Activated gamma-delta T cell treated with anti-CD3 and anti-CD28 coated beads, Interleukin-2, amount 50 U/mL, for 16 hours (primary cell): ENCODE measurements around the gene PPP2R5B.
A peak's percentile ranks its signal among the peaks of the same experiment; 100 is the strongest.

Source experiments
- DNase-seq: peaks from one replicate; pipeline ENCODE4 v3.0.0-alpha.2; 2020; ENCODE audit warnings: low read depth

The PPP2R5B gene

GRCh38 chr11:64923944-64924909 is at the start of gene PPP2R5B:
TSS of gene PPP2R5B (plus strand) at chr11:64924689. CDS start at chr11:64925735, 1,046 bp downstream.
- DNase-seq = peak; percentile 86

DNA sequence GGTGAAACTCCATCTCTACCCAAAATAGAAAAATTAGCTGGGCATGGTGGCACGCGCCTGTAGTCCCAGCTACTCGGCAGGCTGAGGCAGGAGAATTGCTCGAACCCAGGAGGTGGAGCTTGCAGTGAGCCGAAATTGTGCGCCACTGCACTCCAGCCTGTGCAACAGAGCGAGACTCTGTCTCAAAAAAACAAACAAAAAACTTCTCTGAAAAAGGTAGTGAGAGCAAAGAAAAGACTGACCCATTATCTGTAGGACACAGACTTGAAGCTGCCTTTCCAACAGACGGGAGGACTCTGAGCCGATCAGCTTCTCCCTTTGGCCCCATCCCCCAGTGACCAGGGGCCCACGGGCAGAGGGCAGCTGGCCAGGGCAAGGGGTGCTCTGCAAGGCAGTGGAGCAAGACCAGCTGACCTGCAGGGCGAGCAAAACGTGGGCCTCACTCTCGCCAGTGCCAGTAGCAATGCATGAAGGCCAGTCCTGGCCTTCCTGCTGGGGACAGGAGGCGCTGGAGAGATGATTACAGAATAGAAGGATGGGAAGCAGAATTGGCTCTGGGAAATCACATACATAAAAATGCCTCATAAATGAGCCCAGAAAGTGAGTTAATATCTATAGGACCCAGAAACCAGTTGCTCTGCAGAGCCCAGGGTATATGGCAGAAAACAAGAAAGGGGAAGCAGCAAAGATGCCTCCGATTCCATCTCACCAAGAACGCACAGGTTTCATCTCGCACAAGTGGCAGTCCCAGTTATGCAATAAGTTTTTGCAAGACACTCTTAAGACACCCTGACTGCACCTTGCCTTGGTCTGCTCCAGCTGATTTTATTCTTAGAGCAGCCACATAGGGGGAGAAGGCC is 48.9 kb upstream of the PPP2R5B start:
- DNase-seq = no peak

DNA sequence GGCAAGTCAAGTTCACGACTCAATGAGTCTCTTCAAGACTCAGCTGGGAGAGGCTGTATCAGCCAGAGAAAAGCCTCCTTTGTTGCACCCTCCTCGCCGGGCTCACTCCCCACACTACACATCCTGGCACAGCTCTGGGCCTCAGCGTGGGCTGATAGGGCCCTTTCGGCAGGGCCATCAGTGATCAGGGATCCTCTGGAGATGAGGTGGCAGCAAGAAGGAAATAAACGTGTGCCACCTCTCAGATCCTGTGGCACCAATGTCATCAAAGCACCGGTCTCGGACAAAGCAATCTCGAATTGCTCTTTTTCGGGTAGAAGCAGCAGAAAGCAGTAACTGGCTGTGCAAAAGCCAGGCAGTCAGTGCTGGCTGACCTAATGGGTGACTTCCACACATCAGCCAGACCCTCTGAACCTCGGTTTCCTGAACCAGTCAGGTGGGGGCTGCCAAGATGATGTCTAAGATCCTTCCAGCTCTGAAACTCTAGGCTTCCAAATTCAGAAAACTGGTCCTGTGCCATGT is 48.2 kb upstream of the PPP2R5B start:
- DNase-seq = no peak

DNA sequence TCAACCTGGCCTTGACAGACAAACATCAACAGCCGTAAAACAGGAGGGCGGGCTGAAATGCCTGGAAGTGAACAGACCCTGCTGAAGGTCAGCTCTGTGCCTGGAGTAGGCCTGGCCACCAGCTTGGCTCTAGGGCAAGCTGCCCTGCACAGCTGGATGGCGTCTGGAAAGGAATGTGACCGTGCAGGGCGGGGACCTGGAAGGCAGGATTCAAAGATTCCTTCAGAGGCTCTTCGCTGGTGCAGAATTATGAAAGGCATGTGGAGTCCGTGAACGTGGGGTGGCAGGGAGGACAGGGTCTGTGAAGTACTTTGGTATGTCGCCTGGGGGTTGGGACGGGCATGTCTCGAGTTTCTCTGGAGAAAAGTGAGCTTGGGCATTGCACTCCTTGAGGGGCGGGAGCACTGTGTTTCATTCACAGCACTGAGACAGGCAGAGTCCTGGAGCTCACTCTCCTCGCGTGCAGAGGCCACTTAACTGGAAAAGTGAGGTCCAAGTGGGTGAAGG is 47.6 kb upstream of the PPP2R5B start:
- no peak for DNase-seq

- DNase-seq = no peak
These were observed 46.9 kb upstream of the PPP2R5B start for GRCh38 chr11:64877390-64878222.

DNA sequence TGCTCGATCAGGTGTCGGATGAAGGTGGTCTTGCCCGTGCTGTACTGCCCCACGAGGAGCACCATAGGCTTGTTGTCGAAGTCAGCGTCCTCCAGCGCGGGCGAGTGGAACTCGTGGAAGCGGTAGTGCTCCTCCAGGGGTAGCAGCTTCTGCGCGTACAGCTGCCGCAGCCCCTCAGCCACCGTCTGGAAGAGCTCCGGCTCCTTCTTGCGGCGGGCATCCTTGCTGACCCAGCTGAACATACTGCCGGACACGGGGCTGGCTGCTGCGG is 46.3 kb upstream of the PPP2R5B start:
- DNase-seq = no peak

- peak; percentile 100 for DNase-seq
These were observed 45.8 kb upstream of the PPP2R5B start, which contains the start of gene EHD1 for GRCh38 chr11:64878494-64879243. TSS of gene EHD1 (minus strand) at chr11:64878621. CDS start at chr11:64878464, 157 bp downstream.

DNA sequence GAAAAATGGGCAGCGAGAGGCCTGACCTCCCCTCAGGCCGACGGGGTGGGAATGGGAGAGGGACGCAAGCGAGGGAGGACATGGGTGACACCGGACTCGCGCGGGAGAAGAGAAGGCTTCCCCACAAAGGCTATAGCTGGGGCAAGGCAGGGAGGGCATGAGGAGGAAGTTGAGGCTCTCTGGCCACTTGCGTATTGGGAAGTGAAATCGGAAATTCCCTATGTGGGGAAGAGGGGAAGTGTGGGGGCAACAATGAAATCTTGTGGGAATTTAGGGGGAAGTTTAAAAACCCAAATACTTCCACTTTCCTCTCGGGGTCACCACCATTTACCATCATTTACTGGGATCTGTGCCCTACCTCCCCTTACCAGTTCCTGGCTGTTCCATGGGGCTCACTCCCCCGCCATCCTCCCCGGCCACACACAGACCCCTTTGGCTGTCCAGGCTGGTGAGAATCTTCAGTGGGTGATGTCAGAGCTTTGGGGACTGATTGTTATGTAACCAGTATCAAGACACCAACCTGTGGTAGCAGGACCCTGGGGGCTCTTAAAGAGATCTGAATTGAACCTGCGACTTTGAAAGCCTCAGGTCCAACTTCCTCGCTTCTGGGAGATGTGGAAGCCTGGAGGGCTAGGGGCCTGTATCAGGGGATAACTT is 45.1 kb upstream of the PPP2R5B start:
- no peak for DNase-seq

DNA sequence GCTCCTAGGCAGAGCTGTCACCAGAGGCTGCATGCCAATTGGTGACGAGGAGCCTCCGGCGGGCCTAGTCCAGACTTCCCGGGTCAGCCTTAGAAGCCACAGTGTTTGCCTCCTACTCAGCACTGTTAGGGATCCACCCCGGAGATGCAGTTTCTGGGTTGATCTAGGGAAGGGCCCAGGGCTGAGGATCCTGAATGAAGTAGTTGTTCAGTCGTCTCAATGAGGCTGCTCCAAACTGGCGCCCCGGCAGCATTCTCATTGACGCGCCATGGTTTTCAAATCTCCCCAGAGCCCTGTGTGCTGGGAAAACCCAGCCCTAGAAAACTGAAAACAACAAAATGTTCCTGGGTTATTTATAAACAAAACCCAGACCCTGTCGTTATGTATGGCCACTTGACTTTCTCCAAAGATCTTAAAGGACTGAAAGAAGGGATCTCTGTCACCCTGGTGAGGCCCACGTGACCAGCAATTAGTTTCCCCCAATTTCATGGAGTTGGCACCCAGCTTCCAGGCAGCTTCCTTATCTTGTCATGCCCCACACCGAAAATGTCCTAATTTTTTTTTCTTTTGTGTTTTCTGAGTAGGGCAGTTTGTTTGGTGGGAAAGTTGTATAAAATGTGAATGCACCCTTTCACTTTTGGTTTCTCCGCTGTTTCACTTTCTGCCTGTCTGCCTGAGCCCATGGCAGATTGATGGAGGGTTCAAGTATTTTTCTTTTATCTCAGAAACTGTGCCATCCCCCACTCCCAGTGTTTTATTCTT is 44.1 kb upstream of the PPP2R5B start:
- DNase-seq = no peak

DNA sequence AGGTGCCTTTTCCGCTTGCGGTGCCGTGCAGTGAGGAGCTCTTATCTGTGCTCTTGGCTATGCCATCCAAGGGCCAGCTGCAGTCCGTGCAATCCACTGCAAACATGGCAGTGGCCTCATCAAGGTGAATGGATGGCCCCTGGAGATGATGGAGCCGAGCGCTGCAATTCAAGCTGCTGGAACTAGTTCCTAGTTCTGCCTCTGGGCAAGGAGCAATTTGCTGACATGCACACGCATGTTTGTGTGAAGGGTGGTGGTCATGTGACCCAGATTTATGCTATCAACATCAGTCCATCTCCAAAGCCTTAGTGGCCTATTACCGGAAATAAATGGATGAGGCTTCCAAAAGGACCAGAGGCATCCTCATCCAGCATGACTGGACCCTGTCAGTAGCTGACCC is 43.0 kb upstream of the PPP2R5B start:
- no peak for DNase-seq

DNA sequence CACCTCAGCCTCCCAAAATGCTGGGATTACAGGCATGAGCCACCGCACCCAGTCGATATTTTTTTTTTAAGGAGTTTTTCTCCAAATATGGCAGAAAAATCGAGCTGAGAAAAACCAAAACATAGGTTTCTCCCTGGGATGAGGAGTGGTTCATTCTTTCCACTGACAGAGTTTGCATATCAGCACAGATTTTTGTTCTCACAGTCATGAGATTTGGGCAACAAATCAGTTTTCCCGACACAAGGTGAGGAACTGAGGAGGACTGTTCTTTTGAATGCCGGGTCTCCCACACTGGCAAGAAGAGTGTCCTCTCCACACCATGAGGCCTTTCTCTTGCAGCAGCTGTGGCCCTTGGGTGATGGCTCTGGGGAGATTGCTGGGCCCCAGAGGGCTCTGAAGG is 42.2 kb upstream of the PPP2R5B start:
- DNase-seq = no peak

DNA sequence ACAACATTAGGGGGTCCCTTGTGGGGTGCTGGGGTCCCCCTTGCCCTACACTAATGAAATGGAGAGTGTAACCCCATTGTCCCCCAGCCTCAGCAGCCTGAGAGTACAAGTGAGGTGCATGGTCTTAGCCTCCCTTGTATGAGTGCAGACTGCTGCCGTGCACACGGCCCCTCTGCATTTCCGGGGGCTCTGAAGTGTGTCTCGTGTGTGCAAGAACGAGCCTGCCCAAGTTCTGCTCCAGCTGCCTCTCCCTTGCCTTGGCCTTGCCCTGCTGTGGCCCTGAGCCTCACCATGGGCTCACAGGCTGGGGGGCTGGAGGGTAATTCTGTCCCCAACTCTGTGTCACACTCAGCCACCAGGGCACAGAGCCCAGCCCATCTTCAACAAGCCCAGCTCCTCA is 40.9 kb upstream of the PPP2R5B start:
- no peak for DNase-seq

DNA sequence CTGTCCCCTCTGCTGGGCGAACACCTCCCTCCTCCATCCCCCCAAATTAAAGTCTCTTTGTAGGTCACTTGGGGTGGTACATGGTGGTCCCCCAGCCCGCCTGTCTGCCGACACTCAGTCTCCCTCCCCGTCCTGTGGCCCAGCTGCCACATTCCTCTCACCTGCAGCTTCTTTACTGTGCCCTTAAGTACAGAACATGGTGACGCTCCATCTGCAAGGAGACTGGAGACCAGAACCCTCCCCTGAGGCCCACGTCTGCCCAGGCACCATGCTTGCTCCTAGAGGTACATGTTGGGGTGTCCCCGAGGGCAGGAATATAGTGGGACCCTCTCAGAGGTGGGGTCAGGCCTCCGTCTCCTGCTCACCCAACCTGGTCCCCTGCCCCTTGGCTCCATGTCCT is 40.5 kb upstream of the PPP2R5B start:
- DNase-seq = no peak

DNA sequence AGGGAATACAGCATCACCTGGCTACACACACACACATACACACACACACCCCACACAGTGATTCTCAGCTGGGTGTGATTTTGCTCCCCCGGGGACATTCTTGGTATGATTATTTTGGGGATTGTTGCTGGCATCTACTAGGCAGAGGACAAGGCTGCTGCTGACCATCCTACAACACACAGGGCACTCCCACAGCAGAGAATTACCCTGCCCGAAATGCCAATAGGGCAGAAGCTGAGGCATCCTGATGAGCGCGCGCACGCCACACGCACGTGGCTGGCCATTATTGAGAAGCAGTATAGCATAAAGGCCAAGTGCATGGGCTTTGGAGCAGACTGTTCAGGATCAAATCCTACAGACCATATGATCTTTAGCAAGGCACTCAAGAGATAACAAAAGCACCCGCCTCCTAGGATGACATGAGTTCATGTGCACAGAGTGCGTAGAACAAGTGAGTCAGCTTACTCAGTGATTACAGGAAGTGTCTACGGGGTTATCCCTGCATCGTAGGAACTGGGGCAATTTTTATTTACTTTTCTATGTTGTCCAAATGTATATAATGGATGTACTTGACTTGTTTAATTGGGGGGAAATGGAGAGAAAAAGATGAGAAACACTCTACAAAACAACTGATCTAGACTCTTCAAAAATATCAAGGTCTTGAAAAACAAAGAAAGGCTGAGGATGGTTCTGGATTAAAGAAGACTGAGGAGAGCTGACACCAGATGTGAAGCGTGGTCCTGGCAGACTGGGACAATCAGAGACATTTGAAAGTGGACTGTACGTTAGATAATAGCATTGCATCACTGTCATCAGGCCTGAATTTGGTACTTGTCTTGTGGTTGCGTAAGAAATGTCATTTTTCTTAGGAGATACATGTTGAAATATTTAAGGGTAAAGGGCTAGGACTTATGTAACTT is 38.9 kb upstream of the PPP2R5B start:
- DNase-seq = no peak

DNA sequence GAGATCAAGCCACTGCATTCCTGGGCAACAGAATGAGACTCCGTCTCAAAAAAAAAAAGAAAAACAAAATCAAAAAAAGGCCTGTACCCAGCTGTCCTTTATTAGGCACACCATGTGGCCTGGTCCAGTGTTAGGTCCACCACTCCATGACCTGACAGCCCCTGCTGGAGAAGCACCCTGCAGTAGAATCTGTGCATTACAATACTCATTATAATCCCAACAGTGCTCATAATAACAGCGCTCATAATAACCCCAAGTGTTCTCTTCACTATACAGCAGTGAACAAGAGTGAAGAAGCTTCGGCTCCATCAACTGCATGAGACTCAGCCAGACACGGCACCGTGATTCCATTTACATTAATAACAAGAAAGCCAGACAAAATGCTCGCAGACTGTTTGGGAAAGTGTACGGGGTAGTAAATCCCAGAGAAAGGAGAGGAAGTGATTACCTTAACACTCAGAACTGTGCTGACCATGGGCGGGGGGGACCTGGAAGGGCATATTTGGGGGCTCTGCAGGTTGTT is 37.2 kb upstream of the PPP2R5B start:
- DNase-seq = no peak

GRCh38 chr11:64887757-64888405 is 36.6 kb upstream of the PPP2R5B start:
- DNase-seq = peak; percentile 79

DNA sequence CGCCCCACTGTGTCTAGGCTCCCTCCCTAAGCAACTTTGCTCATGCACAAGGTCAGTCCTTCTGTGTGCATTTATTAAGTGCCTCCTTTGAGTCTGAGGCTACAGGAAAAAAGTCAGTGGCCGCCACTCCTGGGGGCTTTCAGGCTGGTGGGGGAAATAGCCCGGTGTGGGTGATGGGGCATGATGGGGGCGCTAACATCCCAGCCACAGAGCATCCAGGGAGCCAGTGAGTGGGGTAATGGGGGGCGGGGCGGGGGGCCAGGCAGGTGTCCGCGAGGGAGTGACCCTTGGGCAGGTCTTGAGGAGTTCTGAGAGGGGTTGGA is 36.1 kb upstream of the PPP2R5B start:
- DNase-seq = no peak
